HFF-Myc (cell line): ENCODE results near the gene PNMA5.
"Not testable (repeated sequence)": the region's sequence is repeated elsewhere in the genome, so short reads cannot be mapped to it uniquely, and the experiment has no call there.

ENCODE experiments used
- DNase-seq: peaks from one replicate; pipeline ENCODE4 v3.0.0-alpha.2; 2011; ENCODE audit warnings: low read depth; ENCODE audit errors: extremely low read depth
- H3K4me3 ChIP-seq: replicated peaks from 2 replicates; pipeline ENCODE4 v1.5.1; 2011; ENCODE audit warnings: low read depth, mild to moderate bottlenecking, control low read depth, low read length
- TF ChIP-seq, protein P1 (sequence below): IDR thresholded peaks from 2 replicates; pipeline ENCODE4 v1.5.1; 2012; ENCODE audit warnings: mild to moderate bottlenecking, low read depth, low read length, control low read depth; ENCODE audit errors: missing control alignments

PNMA5 gene

DNA sequence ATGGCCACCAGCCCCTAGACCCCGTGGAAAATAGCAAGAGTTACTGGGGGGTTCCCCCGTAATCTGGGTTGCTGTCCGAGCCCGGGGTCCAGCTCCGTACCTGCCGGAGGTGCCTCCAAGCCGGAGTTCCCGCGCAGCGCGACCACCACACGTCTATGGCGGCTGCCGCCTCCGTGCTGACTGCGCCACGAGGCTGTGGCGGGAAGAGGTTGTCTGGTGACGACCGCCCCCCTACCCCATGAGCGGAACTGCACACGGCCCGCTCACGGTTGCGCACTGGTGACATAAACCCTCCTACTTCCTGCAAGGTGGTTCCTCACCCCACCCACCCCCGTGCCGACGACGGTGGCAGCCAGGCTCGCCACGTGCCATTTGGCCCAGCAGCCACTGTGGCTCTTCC, at the start of gene PNMA5:
Gene PNMA5, minus strand, starts transcription at position 184 of the 400 bp plus-strand sequence. CDS start 2,518 bp downstream, outside the sequence.
- H3K4me3 ChIP-seq = no peak within 1 kb of the TSS
- no peak for DNase-seq
- TF ChIP-seq, protein P1, sequence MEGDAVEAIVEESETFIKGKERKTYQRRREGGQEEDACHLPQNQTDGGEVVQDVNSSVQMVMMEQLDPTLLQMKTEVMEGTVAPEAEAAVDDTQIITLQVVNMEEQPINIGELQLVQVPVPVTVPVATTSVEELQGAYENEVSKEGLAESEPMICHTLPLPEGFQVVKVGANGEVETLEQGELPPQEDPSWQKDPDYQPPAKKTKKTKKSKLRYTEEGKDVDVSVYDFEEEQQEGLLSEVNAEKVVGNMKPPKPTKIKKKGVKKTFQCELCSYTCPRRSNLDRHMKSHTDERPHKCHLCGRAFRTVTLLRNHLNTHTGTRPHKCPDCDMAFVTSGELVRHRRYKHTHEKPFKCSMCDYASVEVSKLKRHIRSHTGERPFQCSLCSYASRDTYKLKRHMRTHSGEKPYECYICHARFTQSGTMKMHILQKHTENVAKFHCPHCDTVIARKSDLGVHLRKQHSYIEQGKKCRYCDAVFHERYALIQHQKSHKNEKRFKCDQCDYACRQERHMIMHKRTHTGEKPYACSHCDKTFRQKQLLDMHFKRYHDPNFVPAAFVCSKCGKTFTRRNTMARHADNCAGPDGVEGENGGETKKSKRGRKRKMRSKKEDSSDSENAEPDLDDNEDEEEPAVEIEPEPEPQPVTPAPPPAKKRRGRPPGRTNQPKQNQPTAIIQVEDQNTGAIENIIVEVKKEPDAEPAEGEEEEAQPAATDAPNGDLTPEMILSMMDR = no peak

DNA sequence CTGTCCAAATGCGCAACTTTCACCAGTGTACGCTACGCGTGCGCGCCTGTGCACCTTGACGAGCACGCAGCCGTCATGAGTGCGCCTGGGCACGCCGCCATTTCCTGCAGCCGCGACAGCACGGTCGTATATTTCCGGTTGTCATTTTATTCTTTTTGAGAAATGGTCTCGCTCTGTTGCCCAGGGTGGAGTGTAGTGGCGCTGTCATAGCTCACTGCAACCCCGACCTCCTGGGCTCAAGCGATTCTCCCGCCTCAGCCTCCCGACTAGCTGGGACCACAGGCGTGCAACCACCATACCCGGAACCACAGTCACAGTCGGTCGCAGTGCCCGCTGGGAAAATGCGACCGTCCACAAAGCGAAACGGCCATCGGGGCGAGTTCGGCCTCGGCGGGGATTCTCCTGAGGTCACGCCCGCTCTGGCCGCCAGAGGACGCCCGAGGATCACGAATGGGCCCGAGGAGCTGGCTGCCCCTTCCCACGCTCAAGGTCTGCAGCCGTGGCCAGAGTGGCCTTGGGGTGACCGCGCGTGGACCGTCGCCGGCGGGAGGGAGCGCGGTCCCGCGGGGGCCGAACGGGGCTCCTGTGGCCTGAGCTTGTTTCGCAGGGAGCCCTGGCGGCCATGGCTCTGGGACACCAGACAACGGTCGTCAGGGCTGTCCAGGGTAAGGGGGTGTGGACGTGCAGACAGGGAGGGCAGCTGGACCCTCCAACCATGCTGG, 38.6 kb upstream of the PNMA5 start:
- TF ChIP-seq, protein P1 = peak; percentile 65
- DNase-seq = no peak
- 0 out of 2 replicates have a peak overlapping the region, but pooled peaks have one; percentile 7 for H3K4me3 ChIP-seq

DNA sequence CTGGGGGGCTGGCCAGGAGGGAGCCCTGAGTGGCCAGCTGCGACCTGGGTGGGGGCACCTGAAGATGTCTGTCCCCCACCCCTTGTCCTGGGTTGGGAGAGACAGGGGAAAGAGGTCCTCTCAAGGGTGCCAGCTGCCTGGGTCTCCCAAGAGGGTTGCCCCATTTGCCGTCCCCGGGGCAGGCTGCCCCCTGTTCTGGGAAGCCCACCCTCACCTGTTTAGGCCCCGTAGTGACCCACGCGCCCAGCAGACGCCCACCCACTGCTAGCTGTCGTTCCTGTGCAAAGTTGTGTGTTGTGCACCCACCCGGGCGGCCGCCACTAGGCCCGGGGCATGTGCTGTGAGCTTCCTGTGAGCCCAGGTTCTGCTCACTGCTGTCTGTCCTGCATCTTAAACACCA, 36.9 kb upstream of the PNMA5 start:
- no peak for DNase-seq
- H3K4me3 ChIP-seq = no peak overlapping the region
- TF ChIP-seq, protein P1 = no peak

DNA sequence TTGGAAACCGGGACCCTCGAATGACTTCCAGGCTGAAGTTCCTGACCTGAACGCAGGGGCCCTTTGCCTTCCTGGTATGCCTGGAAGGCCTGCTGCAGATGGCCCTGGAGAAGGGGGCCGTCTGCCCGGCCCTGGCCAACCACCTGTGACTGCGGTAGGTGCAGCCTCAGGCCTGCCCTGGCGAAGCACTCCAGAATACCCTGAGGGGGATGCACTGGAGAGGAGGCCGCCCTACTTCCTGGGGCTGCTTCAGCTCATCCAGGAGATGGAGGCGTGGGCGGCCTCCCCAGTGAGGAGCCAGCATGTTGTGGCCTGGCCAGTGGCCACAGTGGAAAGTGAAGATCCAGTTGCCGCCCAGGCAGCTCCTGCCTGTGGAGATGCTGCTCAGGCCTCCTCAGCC, 36.0 kb upstream of the PNMA5 start:
- TF ChIP-seq, protein P1 = no peak
- DNase-seq = no peak
- no peak overlapping the region for H3K4me3 ChIP-seq

DNA sequence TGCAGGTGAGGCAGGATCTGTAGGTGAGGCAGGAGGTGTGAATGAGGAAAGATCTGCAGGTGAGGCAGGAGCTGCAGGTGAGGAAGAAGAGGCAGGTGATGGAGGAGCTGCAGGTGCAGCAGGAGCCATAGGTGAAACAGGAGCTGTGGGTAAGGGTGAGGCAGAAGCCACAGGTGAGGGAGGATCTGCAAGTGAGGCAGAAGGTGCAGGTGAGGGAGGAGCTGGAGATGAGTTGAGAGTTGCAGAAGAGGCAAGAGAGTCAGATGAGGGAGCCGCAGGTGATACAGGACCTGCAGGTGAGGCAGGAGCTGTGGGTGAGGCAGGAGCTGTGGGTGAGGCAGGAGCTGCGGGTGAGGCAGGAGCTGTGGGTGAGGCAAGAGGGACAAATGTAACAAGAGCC, 35.2 kb upstream of the PNMA5 start:
- TF ChIP-seq, protein P1 = no peak
- no peak overlapping the region for H3K4me3 ChIP-seq

DNA sequence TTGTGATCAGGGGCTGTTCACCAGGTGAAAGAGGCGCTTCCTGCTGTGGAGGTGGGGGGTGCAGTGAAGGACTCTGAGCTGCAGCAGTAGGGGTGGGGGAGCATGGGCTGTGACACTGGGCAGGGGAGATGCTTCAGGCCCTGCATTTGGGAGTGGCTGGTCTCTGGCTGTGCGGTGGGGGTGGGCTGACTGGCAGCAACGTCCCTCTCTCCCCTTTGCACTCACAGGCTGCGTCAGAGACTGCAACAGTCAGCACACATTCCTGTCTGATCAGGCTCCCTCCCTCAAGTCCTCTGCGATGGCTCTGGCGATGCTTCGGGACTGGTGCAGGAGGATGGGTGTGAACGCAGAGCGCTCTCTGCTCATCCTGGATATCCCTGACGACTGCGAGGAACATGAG, 34.6 kb upstream of the PNMA5 start:
- not testable (repeated sequence) for H3K4me3 ChIP-seq, DNase-seq

More for the DNA sequence above, 35.2 kb upstream of the PNMA5 start:
- no peak for DNase-seq

DNA sequence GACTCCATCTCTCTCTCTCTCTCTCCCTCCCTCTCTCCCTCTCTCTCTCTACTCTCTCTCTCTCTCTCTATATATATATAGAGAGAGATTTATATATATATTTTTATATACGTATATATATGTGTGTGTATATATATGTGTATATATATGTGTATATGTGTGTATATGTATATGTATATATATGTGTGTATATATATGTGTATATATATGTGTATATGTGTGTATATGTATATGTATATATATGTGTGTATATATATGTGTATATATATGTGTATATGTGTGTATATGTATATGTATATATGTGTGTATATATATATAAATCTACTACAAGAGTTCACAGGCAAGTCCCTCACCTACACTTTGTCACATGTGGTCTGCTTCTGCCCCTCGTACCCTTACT, 32.6 kb upstream of the PNMA5 start:
- H3K4me3 ChIP-seq, DNase-seq: not testable (repeated sequence)

DNA sequence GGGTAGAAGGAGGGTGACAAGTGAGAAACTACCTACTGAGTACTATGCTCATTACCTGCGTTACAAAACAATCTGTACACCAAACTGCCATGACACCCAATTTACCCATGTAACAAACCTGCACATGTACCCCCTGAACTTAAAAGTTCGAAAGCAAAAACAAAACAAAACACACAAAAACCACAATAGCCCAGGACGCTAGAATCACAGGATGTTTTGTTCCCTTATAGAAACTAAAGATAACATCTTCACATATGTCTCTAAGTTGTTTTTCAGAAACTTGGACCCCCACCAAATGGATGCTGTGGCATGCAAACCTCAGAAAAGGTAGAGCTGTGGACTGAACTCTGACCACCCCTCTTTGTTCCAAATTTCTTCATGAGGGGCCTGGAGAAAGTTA, 25.2 kb upstream of the PNMA5 start:
- no peak for DNase-seq
- H3K4me3 ChIP-seq = no peak overlapping the region
- TF ChIP-seq, protein P1 = no peak

DNA sequence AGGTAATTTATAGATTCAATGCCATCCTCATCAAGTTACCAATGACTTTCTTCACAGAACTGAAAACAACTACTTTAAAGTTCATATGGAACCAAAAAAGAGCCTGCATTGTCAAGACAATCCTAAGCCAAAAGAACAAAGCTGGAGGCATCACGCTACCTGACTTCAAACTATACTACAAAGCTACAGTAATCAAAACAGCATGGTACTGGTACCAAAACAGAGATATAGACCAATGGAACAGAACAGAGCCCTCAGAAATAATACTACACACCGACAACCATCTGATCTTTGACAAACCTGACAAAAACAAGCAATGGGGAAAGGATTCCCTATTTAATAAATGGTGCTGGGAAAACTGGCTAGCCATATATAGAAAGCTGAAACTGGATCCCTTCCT, 23.3 kb upstream of the PNMA5 start:
- H3K4me3 ChIP-seq, DNase-seq: not testable (repeated sequence)
